GM18909 (cell line): Measurements from ENCODE around the gene ZFX.
A peak's percentile ranks its signal among the peaks of the same experiment; 100 is the strongest.
"Not testable (repeated sequence)": the region's sequence is repeated elsewhere in the genome, so short reads cannot be mapped to it uniquely, and the experiment has no call there.

ENCODE experiments used
- ATAC-seq: cut with Tn5 transposase; IDR thresholded peaks from one replicate; pipeline ENCODE4 v1.9.1; 2021; ENCODE audit warnings: mild to moderate bottlenecking; ENCODE audit not compliant: unreplicated experiment, poor library complexity

Gene ZFX

DNA sequence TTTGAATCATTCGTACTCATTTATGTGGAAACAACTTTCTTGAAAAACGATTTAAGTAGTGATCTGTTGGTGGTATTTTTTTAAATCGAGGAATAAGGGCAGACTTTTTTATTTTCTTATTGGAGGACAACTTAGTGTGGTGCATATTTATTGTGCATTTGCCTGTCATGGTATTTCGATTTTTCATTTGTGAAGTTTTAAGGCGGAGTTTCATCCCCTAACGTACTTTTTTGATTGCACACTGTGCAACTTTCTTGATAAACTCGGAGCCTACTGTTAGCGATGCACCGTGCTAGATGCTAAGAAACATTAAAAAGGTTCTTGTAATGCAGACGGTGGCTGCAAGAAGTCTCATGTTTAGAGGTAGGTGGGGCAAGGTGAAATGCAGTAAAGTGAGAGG lies 1.4 kb downstream of the ZFX start:
- no peak for ATAC-seq

DNA sequence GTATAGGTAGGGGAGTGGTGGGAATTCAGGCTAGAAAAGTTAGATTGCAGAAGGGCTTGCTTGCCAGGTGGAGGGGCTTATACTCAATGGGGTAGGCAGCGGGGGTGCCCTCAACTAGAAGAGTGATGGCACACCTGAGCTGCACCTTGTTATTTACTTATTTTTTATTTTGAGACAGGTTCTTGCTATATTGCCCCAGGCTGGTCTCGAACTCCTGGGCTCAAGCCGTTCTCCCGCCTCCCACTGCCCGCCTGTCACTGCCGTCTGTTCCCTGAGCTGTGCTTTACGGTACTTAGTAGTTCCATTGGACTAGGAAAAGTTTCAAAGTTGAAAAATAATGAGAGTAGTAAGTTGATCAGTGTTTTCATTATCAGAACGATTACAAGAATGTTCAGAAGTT lies 2.0 kb downstream of the ZFX start:
- ATAC-seq, result no peak

DNA sequence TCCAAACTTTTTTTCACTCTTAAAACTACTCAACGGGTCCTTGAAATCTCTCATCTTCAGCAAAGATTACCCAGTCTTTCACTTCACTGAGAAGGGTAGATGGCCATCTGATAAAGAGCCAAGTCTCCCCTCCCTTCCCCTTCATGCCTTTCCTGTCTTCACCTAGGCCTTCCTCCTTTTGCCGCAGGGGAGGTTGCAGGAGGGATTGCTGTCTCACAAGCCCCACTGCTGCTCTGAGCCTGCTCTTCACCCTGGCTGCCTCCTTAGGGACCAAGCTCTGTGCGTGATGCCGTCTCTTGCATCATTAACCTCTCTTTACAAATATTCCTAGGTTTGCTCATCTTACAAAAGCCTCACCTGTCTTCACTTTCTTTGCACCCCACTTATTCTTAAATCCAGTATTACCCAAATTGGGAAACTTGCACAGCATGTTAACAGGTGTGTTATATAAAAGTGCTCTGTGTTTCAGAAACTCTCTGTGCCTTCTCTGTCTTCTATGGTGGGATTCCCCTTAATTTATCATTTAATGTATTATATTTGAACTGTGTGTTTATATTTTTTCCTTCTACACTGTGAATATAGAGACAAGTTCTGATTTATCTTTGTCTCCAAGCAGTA lies 3.8 kb downstream of the ZFX start:
- no peak for ATAC-seq

GRCh38 chrX:24153796-24154189 lies 4.3 kb downstream of the ZFX start:
- no peak for ATAC-seq

- ATAC-seq, result no peak
Measured at GRCh38 chrX:24154490-24155034, 5.0 kb downstream of the ZFX start.

DNA sequence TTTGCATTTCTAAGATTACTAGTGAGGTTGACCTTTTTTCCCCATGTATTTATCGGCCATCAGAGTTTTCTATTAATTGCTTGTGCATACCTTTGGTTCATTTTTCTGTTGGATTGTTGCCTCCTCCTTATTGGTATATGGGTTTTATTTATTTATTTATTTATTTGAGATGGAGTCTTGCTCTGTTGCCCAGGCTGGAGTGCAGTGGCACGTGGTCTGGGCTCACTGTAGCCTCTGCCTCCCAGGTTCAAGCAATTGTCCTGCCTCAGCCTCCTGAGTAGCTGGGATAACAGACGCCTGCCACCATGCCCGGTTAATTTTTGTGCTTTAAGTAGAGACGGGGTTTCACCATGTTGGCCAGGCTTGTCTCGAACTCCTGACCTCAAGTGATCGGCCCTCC lies 6.2 kb downstream of the ZFX start:
- not testable (repeated sequence) for ATAC-seq

GRCh38 chrX:24156177-24156576 lies 6.6 kb downstream of the ZFX start:
- ATAC-seq, result no peak

- ATAC-seq, result no peak
Measured at GRCh38 chrX:24158881-24159280, 9.4 kb downstream of the ZFX start.

DNA sequence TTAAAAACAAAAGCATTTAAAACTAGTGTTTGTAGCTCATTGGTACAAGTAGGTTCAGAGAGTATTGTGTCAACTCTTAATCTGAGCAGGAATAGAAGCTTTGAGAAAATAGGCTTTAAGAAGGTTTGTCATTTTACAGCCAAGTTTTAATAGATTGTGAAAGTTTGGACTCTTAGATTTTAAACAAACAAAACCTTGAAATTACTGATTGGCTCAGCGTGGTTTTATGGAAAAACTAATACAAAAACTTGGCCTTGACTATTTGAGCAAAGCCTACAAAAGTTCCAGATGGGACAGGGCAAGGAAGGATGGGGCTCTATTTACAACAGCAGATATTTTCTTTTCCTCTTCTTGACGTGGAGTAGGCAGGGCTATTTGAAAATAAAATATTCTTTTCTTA lies 16.5 kb downstream of the ZFX start:
- no peak for ATAC-seq

GRCh38 chrX:24167719-24168472 lies 18.4 kb downstream of the ZFX start:
- ATAC-seq, result peak; percentile 59

DNA sequence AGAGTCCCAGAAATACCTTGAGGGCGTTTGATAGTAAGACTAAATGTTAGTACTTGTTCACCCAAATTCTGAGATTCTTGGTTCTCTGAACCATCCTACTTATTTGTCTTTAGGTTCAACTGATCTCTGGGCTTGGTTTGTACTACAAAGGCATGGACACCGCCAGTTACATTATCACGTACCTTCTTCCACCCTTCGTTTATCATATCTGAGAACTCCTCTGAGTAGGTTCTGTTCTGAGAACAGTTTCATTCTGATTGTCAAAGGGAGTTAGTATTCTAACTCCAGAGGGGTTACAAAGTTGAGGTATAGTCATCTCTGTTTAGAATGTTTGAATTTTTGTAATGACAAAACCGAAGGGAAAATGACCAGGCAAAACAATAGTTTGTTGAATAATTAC lies 19.3 kb downstream of the ZFX start:
- peak; percentile 73 for ATAC-seq

DNA sequence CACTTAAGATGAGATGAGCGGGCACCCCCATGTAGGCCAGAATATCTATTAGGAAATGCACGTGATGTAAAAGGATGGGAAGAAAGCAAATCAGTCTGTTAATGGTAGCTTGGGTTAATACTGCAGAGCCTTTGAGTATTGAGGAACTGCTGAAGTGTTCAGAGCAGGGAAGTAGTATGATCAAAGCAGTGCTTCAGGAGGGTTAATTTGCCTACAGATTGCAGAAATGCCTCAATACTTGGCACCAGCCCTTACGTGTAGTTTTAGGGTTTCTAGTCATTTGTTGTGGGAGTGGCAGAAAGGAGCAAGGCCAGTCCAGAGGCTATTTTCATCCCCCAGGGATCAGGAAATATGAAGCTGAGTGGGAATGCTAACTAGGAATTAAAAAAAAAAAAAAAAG lies 19.7 kb downstream of the ZFX start:
- peak; percentile 81 for ATAC-seq

DNA sequence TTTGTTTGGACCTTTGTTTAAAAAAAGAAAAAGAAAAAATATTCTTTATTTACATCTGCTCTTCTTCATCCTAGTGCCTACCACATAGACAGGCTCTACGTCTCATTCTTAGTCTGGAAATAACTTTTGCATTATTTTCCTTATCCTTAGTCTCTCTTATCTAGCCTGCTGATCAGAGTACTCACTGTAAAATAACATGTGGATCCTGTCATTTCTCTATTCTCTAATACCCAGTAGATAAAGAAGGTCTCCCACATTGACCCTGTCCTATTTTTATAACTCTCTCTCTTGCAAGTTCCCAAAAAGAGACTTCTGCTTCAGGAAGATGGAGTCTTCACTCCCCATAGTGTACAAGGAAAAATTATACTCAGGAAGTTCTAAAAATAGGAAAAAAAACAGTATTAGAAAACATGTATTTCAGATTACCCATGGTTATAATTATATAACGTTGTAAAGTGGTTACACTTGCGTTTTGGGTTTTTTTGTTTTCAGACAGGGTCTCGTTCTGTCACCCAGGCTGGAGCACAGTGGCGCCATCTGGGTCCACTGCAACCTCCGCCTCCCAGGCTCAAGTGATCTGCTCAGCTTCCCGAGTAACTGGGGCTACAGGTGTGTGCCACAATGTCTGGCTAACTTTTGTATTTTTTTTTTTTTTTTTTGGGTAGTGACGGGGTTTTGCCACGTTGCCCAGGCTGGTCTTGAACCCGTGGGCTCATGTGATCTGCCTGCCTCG lies 23.8 kb downstream of the ZFX start:
- ATAC-seq, result no peak

GRCh38 chrX:24175276-24175675 lies 25.7 kb downstream of the ZFX start:
- ATAC-seq, result no peak

- no peak for ATAC-seq
Measured at GRCh38 chrX:24178441-24178840, 28.9 kb downstream of the ZFX start.

GRCh38 chrX:24184018-24184417 lies 34.5 kb downstream of the ZFX start:
- no peak for ATAC-seq

DNA sequence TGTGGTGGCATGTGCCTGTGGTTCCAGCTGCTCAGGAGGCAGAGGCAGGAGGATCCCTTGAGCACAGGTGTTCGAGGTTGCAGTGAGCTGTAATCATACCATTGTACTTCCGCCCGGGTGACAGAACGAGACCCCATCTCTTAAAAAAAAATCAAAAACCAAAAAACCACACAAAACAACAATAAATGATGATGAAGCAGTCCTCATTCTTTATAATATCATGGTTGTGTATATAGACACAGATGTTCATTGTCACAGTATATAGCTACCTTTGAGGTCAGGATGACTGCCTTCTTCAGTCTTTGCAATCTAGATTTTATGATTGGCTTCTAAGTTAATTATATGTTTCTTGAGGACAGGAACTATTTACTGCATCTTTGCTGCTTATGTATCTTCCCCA lies 37.0 kb downstream of the ZFX start:
- ATAC-seq, result no peak

- ATAC-seq, result no peak
Measured at GRCh38 chrX:24186986-24187385, 37.5 kb downstream of the ZFX start.

DNA sequence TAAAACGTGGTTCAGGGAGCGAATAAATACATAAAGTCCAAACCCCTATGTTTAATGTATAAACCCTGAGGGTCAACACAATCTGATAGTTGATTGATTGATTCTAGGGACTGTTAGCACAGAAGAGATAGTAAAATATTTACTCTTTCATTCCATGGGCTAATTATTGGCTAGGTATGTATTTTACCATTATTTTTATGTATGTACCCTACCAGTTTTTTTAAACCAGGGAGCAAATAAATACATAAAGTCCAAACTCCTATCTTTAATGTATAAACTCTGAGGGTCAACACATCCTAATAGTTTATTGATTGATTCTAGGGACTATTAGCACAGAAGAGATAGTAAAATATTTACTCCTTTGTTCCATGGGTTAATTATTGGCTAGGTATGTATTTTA lies 40.0 kb downstream of the ZFX start:
- no peak for ATAC-seq

- no peak for ATAC-seq
Measured at GRCh38 chrX:24190500-24191156, 41.1 kb downstream of the ZFX start.

DNA sequence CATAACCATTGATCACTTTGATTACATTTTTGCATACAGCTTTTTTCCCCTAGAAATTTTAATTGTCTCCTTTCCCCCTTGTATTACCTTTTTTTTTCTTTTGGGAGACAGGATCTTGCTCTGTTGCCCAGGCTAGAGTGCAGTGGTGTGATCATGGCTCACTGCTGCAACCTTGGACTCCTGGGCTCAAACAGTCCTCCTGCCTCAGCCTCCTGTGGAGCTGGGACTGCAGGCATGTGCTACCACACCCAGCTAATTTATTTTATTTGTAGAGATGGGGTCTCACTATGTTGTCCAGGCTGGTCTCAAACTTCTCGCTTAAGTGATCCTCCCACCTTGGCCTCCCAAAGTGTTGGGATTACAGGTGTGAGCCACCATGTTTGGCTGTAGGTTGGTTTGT lies 47.0 kb downstream of the ZFX start:
- no peak for ATAC-seq
